NCI-H146 treated with DMSO at 0.1 percent for 48 hours (cell line): ENCODE measurements around the gene EVI5L.

Experiments used
- DNase-seq: peaks from one replicate; lab custom pipeline; 2025; ENCODE audit not compliant: unreplicated experiment; lab: John Stamatoyannopoulos, UW

Gene EVI5L

DNA sequence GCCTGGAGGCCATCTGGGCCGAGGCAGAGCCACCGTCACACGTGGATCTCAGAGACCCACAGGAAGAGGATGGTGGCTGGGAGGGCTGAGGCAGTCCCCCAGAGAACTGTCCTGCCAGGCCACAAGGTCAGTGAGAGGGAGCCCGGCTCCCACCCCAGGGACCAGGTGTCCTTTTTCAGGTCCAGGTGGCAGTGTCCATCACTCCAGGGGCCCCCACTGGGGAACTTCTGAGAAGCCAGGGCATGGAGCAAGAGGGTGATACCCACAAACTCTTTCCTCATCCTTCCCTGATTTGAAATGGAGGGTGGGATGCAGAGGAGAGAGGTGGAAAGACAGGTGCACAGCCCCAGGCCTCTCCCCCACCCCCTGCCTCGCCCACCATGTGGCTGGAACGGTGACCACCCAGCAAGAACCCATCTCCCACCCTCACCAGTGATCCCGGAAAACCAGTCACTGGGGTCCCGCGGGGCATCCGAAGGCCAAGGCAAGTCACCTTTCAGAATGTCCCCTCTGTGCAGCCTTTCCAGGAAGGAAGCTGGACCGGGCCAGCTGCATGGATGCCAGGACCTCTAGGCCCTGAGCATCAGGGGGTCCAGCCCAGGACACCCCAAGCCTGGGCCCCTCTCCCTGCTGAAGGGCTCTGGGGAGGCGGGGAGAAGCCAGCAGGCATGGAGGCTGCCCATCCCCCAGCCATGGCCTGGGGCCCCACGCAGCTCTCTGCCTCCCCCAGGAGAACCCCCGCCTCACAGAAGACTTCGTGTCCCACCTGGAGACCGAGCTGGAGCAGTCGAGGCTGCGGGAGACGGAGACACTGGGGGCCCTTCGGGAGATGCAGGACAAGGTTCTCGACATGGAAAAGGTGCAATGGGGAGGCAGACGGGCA, 30.1 kb downstream of the EVI5L start:
- no peak for DNase-seq

DNA sequence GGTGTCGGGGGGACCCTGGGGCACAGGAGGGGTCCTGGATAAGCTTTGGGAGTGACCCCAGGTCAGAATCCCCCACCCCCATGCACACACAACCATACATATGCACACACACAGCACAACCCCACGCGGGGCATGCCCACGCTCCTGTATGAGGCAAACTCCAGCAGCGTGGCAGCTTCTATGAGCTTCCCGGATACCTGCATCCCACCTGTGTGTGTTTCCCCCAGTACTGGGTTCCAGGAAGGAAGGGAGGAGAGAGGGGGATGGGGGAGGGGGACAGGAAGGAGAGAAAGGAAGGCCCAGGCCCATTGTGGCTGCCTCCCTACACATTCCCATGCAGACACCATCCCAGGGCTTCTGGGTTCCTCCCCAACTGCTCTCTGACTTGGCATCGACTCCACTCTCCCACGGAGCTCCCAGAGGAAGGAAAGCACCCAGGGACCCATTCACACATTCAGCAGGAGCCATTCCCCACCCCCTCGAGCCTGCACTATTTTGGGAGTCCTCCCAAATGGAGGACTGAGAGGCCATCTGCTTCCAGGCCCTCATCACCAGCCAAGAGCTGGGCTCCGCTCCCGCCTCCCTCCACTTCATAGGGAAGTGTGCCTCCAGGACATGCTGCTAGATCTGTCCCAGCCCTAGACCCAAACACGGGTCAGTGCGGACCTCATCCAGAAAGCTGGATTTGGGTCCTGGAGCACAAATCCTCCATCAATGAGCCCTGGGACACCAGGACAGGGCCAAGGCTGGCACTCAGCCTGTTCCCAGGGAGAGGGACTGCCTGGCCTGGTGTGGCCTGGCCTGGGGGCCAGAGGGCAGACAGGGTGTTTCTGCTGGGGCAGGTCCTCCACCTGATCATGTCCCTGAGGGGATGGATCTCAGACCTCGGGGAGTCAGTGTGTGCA, 30.9 kb downstream of the EVI5L start:
- DNase-seq = no peak

- no peak for DNase-seq
These were observed 31.8 kb downstream of the EVI5L start for GRCh38 chr19:7861619-7862412.

- peak; percentile 8 for DNase-seq
These were observed 32.5 kb downstream of the EVI5L start for GRCh38 chr19:7862413-7862951.

DNA sequence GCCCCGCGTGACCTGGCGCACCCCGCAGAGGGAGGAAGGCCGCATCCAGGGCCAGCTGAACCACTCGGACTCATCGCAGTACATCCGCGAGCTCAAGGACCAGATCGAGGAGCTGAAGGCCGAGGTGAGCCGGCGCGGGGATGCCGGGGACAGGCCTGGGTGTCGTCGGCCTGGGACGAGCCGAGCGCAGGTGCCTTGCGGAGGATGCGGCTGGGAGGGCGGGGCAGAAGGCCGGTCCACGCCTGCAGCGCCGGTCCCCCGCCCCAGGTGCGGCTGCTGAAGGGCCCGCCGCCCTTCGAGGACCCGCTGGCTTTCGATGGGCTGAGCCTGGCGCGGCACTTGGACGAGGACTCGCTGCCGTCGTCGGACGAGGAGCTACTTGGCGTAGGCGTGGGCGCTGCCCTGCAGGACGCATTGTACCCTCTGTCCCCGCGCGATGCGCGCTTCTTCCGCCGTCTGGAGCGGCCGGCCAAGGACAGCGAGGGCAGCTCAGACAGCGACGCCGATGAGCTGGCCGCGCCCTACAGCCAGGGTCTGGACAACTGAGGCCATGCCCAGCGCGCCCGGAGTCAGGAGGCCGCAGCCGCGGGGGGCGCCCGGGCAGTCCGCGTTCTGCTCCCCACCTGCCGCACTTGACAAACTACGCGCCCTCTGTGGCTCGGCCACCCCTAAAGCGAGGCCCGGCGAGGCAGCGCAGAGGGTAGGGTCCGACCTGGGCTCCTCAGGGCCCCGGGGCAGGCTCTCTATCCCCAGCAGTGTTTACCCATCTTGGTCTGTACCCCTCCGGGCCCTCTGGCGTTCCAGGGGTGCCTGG, 33.3 kb downstream of the EVI5L start:
- no peak for DNase-seq

GRCh38 chr19:7863971-7864689, 34.1 kb downstream of the EVI5L start:
- no peak for DNase-seq

DNA sequence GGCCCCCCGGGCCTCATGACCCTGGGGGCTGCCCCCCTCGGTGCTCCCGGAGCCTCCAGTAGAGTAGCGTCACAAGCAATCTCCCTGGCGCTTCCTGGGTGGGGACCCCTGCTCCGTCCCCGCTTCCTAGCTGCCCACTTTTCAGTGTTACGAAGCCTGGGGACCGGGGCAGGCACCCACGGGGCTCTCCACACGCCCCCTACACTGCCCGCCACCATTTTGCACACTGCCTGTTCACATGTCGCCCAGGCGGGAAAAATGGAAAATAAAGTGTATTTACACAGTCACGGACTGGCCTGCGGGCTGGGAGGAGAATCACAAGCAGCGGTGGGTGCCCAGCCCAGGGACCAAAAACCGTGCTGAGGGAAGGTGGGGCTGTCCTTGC, 34.7 kb downstream of the EVI5L start:
- DNase-seq = no peak

DNA sequence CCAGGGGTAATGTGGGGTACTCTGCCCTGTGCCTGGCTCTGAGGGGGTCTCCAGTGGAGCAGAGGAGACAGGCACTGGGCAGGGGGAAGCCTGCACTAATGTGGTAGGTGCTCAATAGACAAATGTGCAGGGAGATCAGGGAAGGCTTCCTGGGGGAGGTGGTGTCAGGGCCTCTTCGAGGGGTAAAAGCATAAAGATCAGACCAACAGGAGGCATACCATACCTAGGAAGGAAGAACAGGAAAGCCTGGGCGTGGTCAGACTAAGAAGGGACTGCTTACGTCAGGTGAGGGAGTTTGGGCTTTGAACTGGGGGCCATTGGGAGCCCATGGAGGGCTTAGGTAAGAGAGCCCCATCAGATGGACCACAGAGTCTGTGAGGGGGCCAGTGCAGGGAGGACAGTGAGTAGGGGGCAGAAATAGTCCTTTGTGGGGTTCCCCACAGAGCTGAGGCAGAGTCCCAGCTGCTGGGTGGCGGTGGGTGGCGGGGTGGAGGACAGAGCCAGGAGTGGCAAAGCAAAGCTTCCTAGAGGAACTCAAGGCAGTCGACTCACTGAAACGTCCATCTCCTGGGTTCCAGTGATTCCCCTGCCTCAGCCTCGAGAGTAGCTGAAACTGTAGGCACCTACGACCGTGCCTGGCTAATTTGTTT, 35.4 kb downstream of the EVI5L start:
- no peak for DNase-seq

DNA sequence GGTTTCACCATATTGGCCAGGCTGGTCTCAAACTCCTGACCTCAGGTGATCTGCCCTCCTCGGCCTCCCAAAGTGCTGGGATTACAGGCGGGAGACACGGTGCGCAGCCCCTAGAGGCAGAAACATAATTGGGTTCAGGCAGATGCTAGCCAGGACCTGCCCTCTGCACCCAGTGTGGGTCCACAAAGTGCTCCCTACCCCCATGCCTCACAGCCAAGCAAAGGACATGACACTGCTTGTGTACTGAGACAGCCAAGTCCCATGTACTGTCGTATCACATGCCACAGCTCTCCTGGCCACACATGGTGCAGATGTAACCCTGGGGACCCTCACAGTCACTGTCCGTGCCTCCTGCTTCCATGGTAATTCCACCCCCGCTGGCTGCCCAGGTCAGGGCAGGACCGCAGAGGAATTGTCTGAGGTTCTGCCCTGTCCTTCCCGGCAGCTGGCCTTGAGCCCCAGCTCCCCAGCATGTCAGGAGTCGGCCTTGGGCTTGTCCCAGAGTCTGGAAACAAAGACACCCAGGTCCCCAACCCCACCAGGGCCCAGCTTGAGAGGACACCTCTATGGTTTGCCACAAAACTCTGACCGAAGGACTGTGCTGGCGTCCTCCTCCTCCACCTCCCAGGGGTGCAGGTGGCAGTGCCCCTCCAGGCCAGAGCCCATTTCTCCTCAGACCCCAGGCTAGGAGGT, 36.5 kb downstream of the EVI5L start:
- no peak for DNase-seq

DNA sequence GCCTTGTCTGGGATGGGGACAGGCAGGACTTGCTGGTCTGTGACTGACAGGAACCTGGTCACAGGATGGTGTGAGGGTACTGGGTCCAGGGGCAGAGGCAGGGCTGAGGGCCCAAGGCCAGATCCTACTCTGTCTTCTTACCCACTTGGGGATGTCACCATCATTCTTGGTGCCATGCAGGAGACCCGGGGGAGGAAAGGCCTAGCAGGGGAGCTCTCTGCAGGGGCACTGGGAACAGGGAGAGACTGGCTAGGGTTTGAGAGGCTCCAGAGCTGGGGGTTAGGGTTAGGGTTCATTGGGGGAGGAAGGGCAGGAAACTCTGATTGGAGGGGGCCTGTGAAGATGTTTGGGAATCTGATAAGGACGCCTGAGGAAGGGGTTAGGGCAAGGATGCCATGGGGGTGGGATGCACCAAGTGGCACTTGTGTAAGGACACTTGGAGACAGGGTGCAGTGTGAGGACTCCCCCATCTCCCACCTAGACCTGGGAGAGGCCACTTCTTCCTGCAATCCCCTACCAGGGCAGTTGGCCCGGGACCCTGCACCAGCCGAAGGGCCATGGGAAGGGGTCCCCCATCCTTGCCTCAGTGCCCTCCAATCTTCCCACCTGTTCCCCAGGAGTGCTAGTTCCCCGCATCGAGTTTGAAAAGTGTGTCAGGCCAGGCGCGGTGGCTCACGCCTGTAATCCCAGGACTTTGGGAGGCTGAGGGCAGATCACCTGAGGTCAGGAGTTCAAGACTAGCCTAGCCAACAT, 37.2 kb downstream of the EVI5L start:
- no peak for DNase-seq

DNA sequence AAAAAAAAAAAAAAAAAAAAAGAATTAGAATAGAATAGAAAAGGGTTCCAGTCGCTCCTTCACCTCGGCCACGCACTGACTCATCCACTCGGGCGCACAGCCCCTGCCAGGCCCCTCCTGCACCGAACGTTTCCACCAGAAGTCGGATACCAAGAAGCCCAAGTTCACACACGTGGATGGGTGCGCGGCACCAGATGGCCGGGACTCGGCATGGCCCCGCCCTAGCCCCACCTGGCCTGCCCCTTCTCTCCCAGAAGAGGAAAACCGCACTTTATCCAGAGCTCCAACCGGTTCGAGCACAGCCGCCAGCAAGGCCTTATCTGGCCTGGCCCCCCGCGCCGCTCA, 38.3 kb downstream of the EVI5L start:
- no peak for DNase-seq

GRCh38 chr19:7868671-7869452, 38.8 kb downstream of the EVI5L start:
- no peak for DNase-seq

DNA sequence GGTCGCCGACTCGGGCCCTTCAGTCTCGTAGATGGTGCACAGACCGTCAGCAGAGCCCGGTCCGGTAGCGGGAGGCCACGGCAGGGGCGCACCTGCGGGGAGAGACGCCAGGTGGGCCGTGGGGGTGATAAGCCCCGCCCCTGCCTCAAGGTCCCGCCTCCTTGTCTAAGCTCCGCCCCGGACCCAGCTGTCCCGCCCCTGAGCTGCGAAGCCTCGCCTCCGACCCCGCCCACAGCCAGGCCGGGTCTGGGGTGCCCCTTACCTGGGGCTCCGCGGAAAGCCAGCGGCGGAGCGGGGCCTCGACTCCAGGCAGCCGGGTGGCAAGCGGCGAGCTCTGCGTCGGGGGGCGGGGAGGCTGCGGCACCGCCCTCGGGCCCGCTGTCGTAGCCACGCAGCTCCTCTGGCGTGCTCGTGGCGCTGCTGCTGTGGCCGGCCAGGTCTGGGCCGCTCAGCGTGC, 39.5 kb downstream of the EVI5L start:
- DNase-seq = no peak

DNA sequence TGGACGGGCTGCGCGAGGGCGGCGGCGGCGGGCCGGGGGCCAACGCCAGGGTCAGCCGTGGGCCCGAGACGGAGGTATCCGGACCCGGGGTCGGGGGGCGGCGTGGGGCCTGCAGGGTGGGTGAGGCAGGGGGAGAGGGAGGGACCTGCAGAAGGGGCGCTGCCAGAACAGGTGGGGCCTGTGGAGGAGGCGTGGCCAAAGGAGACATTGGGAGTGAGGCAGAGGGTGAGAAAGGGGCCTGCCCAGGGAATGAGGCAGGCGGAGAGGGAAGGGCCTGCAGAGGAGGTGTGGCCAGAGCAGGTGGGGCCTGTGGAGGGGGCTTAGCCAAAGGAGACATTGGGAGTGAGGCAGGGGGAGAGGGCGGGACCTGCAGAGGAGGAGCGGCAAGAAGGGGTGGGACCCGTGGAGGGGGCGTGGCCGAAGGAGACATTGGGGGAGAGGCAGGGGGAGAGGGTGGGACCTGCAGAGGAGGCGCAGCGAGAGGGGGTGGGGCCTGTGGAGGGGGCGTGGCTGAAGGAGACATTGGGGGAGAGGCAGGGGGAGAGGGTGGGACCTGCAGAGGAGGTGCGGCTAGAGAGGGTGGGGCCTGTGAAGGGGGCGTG, 40.0 kb downstream of the EVI5L start:
- DNase-seq = no peak

GRCh38 chr19:7870571-7871436, 40.8 kb downstream of the EVI5L start:
- DNase-seq = no peak
